Sigmoid colon (tissue), 7 donors: ENCODE results near the gene SPSB1. TPM values are rescaled to one million over a fixed set of nuclear protein-coding genes. Genes with fewer than 3 reads are reported as not detected.

Experiments
- DNase-seq: peaks from one replicate; pipeline ENCODE4 v3.0.0-alpha.2; 2019
- H3K27ac ChIP-seq, 4 donors: fragments of 200-600 bp; sonication (generic); one replicate each; pipeline ENCODE4 v1.5.1; 2016 to 2019; ENCODE audit warnings: mild to moderate bottlenecking in 1 of 4
- H3K27me3 ChIP-seq, 3 donors: fragments of 200-600 bp; sonication (generic); one replicate each; pipeline ENCODE4 v1.5.1; 2019; ENCODE audit warnings: mild to moderate bottlenecking in 1 of 3
- H3K36me3 ChIP-seq, 4 donors: fragments of 200-600 bp; sonication (generic); one replicate each; pipeline ENCODE4 v1.5.1; 2016 to 2019
- H3K4me1 ChIP-seq, 4 donors: fragments of 200-600 bp; sonication (generic); one replicate each; pipeline ENCODE4 v1.5.1; 2017 to 2019
- H3K4me3 ChIP-seq, 4 donors: fragments of 200-600 bp; sonication (generic); one replicate each; pipeline ENCODE4 v1.5.1; 2017 to 2019; ENCODE audit warnings: mild to moderate bottlenecking in 2 of 4, moderate library complexity in 1 of 4
- H3K9me3 ChIP-seq, 4 donors: fragments of 200-600 bp in 3 of 4; sonication (generic) in 3 of 4; one replicate each; pipeline versions ENCODE4 v1.5.1 to v1.6.1; 2013 to 2019
- EP300 ChIP-seq, 4 donors: sonication (generic); formaldehyde crosslinking; IDR thresholded peaks; one replicate each; pipeline ENCODE4 v1.6.1; 2017; ENCODE audit warnings: antibody characterized with exemption in 4 of 4
- POLR2A ChIP-seq, 2 donors: fragments of 450-650 bp; IDR thresholded peaks; one replicate each; pipeline ENCODE4 v1.6.1; 2016; ENCODE audit warnings: antibody characterized with exemption in 2 of 2, mild to moderate bottlenecking in 2 of 2, moderate library complexity in 2 of 2
- POLR2AphosphoS5 ChIP-seq, 4 donors: sonication (generic); formaldehyde crosslinking; IDR thresholded peaks; one replicate each; pipeline ENCODE4 v1.6.1; 2017; ENCODE audit warnings: antibody characterized with exemption in 4 of 4
- WGBS, 2 donors: extraction: QIAGEN DNeasy Blood & Tissue Kit; methylation state at CpG; one replicate each; pipeline ENCODE4 v1.1.7; 2013; 5-methylcytosine and 5-hydroxymethylcytosine counted together
- intact Hi-C: fragments of 100-400 bp; cut with DNase I; formaldehyde crosslinking; loops from one replicate; pipeline ENCODE4 v1.15.1; 2023
- polyA plus RNA-seq, 3 donors: library from polyadenylated mRNA; stranded (reverse); fragments of 200-250 nt; gene quantifications; one replicate each; pipeline ENCODE4 v1.2.3, GENCODE V29; 2013
- total RNA-seq, 4 donors: library from RNA; depleted of rRNA; stranded (reverse); fragments of >200 nt; gene quantifications; one replicate each; pipeline ENCODE4 v1.1.0, GENCODE V29; 2016
- TF ChIP-seq, protein P1 (sequence below), 4 experiments: fragments of 450-650 bp in 3 of 4; fragments of 200-600 bp in 1 of 4; IDR thresholded peaks; one replicate each; pipeline ENCODE4 v1.5.1; 2016 to 2019; ENCODE audit warnings: antibody characterized with exemption in 4 of 4, mild to moderate bottlenecking in 3 of 4, moderate library complexity in 2 of 4
- donor health status: healthy with polysubstance abuse.
- donor health status: Bipolar disorder and iron deficiency.
- donor health status: healthy.

Gene SPSB1
- total and polyA plus RNA-seq, 7 donors: 17.4 to 34.3 (median 26.4) TPM

DNA sequence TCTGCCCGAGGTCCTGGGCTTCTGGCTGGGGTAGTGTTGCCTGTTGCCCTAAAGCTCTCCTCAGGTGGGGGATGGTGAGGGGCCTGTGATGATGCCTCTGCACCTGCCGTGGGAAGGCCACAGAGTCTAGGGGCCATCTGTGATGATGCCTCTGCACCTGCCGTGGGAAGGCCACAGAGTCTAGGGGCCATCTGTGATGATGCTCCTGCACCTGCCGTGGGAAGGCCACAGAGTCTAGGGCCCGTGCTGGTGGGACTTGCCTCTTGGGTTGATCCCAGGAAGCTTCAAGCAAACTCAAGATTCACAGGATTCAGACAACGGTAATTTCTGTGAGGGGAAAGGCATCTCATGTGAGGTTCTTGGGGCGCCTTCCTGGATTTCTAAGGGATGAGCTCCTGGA, 17.3 kb downstream of the SPSB1 start:
- H3K4me3 ChIP-seq: no peak overlapping the region
- no peaks in the 10 kb centered on the region for H3K9me3 ChIP-seq
- no peaks in the 10 kb centered on the region for H3K27me3 ChIP-seq
- 92 to 93% methylated on average over 7 of the region's 7 CpGs for WGBS, 2 donors
- H3K27ac ChIP-seq: peak overlapping the region in 1 of 4 donors; percentile 87
- no peak for TF ChIP-seq POLR2AphosphoS5 (IDR thresholded peaks at IDR 0.05)
- TF ChIP-seq, protein P1, sequence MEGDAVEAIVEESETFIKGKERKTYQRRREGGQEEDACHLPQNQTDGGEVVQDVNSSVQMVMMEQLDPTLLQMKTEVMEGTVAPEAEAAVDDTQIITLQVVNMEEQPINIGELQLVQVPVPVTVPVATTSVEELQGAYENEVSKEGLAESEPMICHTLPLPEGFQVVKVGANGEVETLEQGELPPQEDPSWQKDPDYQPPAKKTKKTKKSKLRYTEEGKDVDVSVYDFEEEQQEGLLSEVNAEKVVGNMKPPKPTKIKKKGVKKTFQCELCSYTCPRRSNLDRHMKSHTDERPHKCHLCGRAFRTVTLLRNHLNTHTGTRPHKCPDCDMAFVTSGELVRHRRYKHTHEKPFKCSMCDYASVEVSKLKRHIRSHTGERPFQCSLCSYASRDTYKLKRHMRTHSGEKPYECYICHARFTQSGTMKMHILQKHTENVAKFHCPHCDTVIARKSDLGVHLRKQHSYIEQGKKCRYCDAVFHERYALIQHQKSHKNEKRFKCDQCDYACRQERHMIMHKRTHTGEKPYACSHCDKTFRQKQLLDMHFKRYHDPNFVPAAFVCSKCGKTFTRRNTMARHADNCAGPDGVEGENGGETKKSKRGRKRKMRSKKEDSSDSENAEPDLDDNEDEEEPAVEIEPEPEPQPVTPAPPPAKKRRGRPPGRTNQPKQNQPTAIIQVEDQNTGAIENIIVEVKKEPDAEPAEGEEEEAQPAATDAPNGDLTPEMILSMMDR (IDR thresholded peaks at IDR 0.05): no peak
- no peak for TF ChIP-seq POLR2A (IDR thresholded peaks at IDR 0.05)
- TF ChIP-seq EP300 (IDR thresholded peaks at IDR 0.05): no peak
- peaks cover 0 to 100% (median 56%) of the 10 kb centered on the region in 4 donors for H3K4me1 ChIP-seq
- no peak for DNase-seq
- H3K36me3 ChIP-seq: no peaks in the 10 kb centered on the region
- intact Hi-C loops: no loop called here

DNA sequence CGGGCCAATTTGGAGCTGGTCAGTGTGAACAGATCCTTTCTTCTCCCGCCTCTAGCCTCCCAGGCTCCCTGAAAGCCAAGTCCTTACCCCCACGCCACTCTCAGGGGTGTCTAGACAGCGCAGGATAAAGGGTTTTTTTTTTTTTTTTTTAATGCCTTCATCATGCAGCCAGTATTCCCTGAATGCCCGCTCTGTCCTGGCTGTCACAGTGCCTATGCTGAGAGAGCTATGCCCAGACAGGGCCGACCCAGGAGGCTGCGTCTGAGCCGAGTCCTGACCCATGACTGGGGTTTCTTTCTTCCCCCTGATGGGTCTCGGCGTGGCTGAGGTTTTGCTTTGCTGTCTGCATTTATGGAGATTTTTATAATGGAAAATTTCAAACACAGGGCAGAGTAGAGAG, 18.3 kb downstream of the SPSB1 start:
- no peaks in the 10 kb centered on the region for H3K27me3 ChIP-seq
- intact Hi-C loops: no loop called here
- no peaks in the 10 kb centered on the region for H3K36me3 ChIP-seq
- H3K4me3 ChIP-seq: no peak overlapping the region
- DNase-seq: no peak
- H3K4me1 ChIP-seq: peaks cover 0 to 100% (median 56%) of the 10 kb centered on the region in 4 donors
- H3K27ac ChIP-seq: peak overlapping the region in 2 of 4 donors; percentile 86 to 87
- no peaks in the 10 kb centered on the region for H3K9me3 ChIP-seq
- WGBS, 2 donors: 87 to 92% methylated on average over 10 of the region's 10 CpGs
- TF ChIP-seq EP300 (IDR thresholded peaks at IDR 0.05): no peak
- no peak for TF ChIP-seq POLR2AphosphoS5 (IDR thresholded peaks at IDR 0.05)
- TF ChIP-seq, protein P1 (IDR thresholded peaks at IDR 0.05): no peak
- TF ChIP-seq POLR2A (IDR thresholded peaks at IDR 0.05): no peak

DNA sequence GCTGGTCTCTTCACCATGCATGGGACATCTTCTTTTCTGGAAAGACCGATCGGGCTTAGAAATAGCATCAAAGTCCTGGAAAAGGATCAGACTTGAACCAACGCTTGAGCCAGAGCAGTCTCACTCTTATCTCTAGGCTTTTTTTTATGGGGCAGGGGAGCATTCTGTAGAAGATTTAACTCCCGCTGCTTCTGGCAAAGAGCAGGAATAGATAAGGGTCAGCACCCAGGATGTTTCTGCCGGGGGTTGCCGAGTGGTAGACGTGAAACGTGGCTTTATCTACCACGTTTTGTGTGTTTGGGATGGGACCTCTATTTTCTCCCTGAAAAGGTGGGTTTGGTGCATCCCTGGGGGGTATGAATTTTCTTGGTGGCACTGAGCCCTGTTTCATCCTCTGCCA, 18.8 kb downstream of the SPSB1 start:
- no peaks in the 10 kb centered on the region for H3K9me3 ChIP-seq
- no peaks in the 10 kb centered on the region for H3K27me3 ChIP-seq
- H3K36me3 ChIP-seq: no peaks in the 10 kb centered on the region
- no peak overlapping the region for H3K4me3 ChIP-seq
- H3K27ac ChIP-seq: peak overlapping the region in 3 of 4 donors; percentile 32 to 87 (median 86)
- intact Hi-C loops: no loop called here
- DNase-seq: no peak
- WGBS, 2 donors: 88 to 90% methylated on average over 9 of the region's 9 CpGs
- H3K4me1 ChIP-seq: peaks cover 0 to 100% (median 58%) of the 10 kb centered on the region in 4 donors
- TF ChIP-seq EP300 (IDR thresholded peaks at IDR 0.05): no peak

DNA sequence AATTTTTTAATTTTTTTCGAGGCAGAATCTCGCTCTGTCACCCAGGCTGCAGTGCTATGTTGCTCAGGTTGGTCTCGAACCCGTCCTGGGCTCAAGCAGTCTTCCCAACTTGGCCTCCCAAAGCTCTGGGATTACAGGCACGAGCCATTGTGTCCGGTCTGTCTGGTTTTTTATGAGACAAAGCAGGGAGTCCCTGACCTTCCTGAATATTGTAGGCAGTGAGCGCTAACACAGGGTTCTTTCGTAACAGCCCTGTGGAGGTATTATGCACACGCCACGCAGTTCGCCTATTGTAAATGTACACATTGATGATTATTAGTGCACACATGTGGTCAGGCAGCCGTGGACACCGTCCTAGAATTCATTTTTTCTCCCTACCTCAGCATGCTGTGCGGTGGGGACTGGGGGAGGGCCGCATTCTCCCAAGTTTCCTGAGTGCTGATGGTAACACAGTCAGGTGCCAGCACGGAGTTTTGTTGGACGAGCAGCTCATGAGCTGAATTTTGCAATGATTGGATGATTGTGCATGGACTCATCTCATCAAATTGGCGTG, 19.6 kb downstream of the SPSB1 start:
- H3K9me3 ChIP-seq: no peaks in the 10 kb centered on the region
- H3K27ac ChIP-seq: peak overlapping the region in 3 of 4 donors; percentile 32 to 87 (median 86)
- DNase-seq: no peak
- no peaks in the 10 kb centered on the region for H3K27me3 ChIP-seq
- no peak overlapping the region for H3K4me3 ChIP-seq
- no peak for TF ChIP-seq POLR2A (IDR thresholded peaks at IDR 0.05)
- H3K4me1 ChIP-seq: peaks cover 0 to 100% (median 63%) of the 10 kb centered on the region in 4 donors
- WGBS, 2 donors: 92 to 93% methylated on average over 18 of the region's 18 CpGs
- no peaks in the 10 kb centered on the region for H3K36me3 ChIP-seq
- intact Hi-C loops: no loop called here

DNA sequence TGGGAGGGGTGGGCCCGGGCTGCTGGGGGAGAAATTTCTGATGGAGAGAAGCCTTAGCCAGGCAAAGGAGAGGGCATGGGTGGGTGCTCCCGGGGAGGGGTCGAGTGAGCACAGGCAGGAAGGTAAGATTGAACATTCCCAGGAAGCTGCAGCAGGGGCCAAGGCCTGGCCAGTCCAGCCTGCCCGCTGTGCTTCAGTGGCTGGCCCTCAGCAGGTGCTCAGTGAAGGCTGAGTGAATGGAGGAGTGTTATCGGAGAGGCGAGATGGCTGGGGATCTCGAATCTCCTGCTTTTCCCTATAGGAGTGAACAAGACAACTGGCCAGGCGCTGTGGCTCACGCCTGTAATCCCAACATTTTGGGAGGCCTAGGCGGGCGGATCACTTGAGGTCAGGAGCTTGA, 20.9 kb downstream of the SPSB1 start:
- DNase-seq: no peak
- H3K27ac ChIP-seq: peak overlapping the region in 3 of 4 donors; percentile 38 to 87 (median 86)
- no peaks in the 10 kb centered on the region for H3K36me3 ChIP-seq
- intact Hi-C loops: no loop called here
- peaks cover 0 to 100% (median 70%) of the 10 kb centered on the region in 4 donors for H3K4me1 ChIP-seq
- H3K4me3 ChIP-seq: no peak overlapping the region
- H3K9me3 ChIP-seq: no peaks in the 10 kb centered on the region
- WGBS, 2 donors: 92 to 94% methylated on average over 11 of the region's 11 CpGs
- H3K27me3 ChIP-seq: no peaks in the 10 kb centered on the region
- TF ChIP-seq POLR2A (IDR thresholded peaks at IDR 0.05) (no peak), POLR2AphosphoS5 (IDR thresholded peaks at IDR 0.05) (no peak), EP300 (IDR thresholded peaks at IDR 0.05) (no peak)
- TF ChIP-seq, protein P1 (IDR thresholded peaks at IDR 0.05): no peak

DNA sequence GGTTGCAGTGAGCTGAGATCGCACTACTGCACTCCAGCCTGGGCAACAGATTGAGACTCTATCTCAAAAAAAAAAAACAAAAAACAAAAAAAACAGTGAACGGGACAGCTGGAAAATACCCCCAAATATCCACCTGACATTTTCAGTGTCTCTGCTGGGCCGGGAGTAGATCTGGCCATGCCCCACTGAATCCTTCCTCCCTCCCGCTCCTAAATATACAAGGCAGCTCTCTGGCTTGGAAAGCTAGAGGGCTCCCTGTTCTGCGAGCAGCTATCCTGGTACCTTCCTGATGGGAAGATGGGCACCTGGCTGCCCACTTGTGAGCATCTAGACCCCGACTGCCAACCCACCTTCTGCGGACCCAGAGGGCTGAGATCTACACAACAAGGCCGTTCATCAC, 21.4 kb downstream of the SPSB1 start:
- H3K9me3 ChIP-seq: no peaks in the 10 kb centered on the region
- H3K27ac ChIP-seq: peak overlapping the region in 3 of 4 donors; percentile 38 to 87 (median 86)
- no peak overlapping the region for H3K4me3 ChIP-seq
- H3K27me3 ChIP-seq: no peaks in the 10 kb centered on the region
- peaks cover 0 to 100% (median 73%) of the 10 kb centered on the region in 4 donors for H3K4me1 ChIP-seq
- TF ChIP-seq EP300 (IDR thresholded peaks at IDR 0.05) (no peak), POLR2AphosphoS5 (IDR thresholded peaks at IDR 0.05) (no peak), POLR2A (IDR thresholded peaks at IDR 0.05) (no peak)
- TF ChIP-seq, protein P1 (IDR thresholded peaks at IDR 0.05): no peak
- WGBS, 2 donors: 76 to 77% methylated on average over 8 of the region's 8 CpGs
- intact Hi-C loops: no loop called here
- H3K36me3 ChIP-seq: no peaks in the 10 kb centered on the region
- DNase-seq: no peak
